HepG2 (cell line): Measurements from ENCODE around the gene POLL. TPM values are rescaled to one million over a fixed set of nuclear protein-coding genes. Genes with fewer than 3 reads are reported as not detected.

ENCODE experiments used
- ATF7 ChIP-seq, 2 experiments: fragments of 450-650 bp in 1 of 2; sonication (generic) in 1 of 2; formaldehyde crosslinking in 1 of 2; IDR thresholded peaks; 2 replicates each; pipeline versions ENCODE4 v1.4.0 to v1.6.1; 2016 to 2020; ENCODE audit warnings: antibody characterized with exemption in 1 of 2, mild to moderate bottlenecking in 1 of 2, missing genetic modification reagents in 1 of 2
- DPF2 ChIP-seq: sonication (generic); formaldehyde crosslinking; IDR thresholded peaks from 2 replicates; pipeline ENCODE4 v1.4.0; 2020; ENCODE audit warnings: mild to moderate bottlenecking, low read depth, missing genetic modification reagents, borderline replicate concordance
- MTA3 ChIP-seq: sonication (generic); formaldehyde crosslinking; IDR thresholded peaks from 2 replicates; pipeline ENCODE4 v1.4.0; 2020; ENCODE audit warnings: missing genetic modification reagents
- MYNN ChIP-seq: sonication (generic); formaldehyde crosslinking; IDR thresholded peaks from 2 replicates; pipeline ENCODE4 v1.4.0; 2020; ENCODE audit warnings: mild to moderate bottlenecking, low read depth, missing genetic modification reagents
- ONECUT2 ChIP-seq: sonication (generic); formaldehyde crosslinking; IDR thresholded peaks from 2 replicates; pipeline ENCODE4 v1.4.0; 2020; ENCODE audit warnings: missing genetic modification reagents
- PCBP2 ChIP-seq: fragments of 200-400 bp; formaldehyde crosslinking; optimal IDR thresholded peaks from 2 replicates; pipeline ENCODE3; 2018; ENCODE audit warnings: low read length, low read depth; ENCODE audit not compliant: poor library complexity, severe bottlenecking
- RBM22 ChIP-seq: fragments of 200-400 bp; formaldehyde crosslinking; optimal IDR thresholded peaks from 2 replicates; pipeline ENCODE3; 2017; ENCODE audit warnings: mild to moderate bottlenecking, low read length, moderate library complexity
- REL ChIP-seq: sonication (generic); formaldehyde crosslinking; conservative IDR thresholded peaks from 2 replicates; pipeline ENCODE4 v1.8.0; 2022; ENCODE audit warnings: mild to moderate bottlenecking, missing genetic modification reagents, moderate library complexity
- TEF ChIP-seq: sonication (generic); formaldehyde crosslinking; IDR thresholded peaks from 2 replicates; pipeline ENCODE4 v1.5.0; 2020; ENCODE audit warnings: missing genetic modification reagents
- ZBTB44 ChIP-seq: sonication (generic); formaldehyde crosslinking; IDR thresholded peaks from 2 replicates; pipeline ENCODE4 v1.4.0; 2020; ENCODE audit warnings: missing genetic modification reagents
- ZKSCAN1 ChIP-seq: fragments of 150-350 bp; IDR thresholded peaks from 2 replicates; pipeline ENCODE4 v1.6.1; 2014; ENCODE audit warnings: low read length
- ZNF136 ChIP-seq: sonication (generic); formaldehyde crosslinking; IDR thresholded peaks from 2 replicates; pipeline ENCODE4 v1.8.1; 2022; ENCODE audit warnings: low read depth, mild to moderate bottlenecking, moderate library complexity, missing genetic modification reagents
- ZNF280D ChIP-seq: sonication (generic); formaldehyde crosslinking; IDR thresholded peaks from 2 replicates; pipeline ENCODE4 v1.5.1; 2020; ENCODE audit warnings: mild to moderate bottlenecking, missing genetic modification reagents
- ZNF362 ChIP-seq: sonication (generic); formaldehyde crosslinking; IDR thresholded peaks from 2 replicates; pipeline ENCODE4 v1.4.0; 2020; ENCODE audit warnings: missing genetic modification reagents, mild to moderate bottlenecking, borderline replicate concordance
- ZNF441 ChIP-seq: sonication (generic); formaldehyde crosslinking; IDR thresholded peaks from 2 replicates; pipeline ENCODE4 v1.7.0; 2021; ENCODE audit warnings: missing genetic modification reagents, borderline replicate concordance
- ZNF549 ChIP-seq: sonication (generic); formaldehyde crosslinking; IDR thresholded peaks from 2 replicates; pipeline ENCODE4 v1.5.0; 2020; ENCODE audit warnings: missing genetic modification reagents
- ZNF552 ChIP-seq: sonication (generic); formaldehyde crosslinking; IDR thresholded peaks from 2 replicates; pipeline ENCODE4 v1.9.0; 2022; ENCODE audit warnings: missing genetic modification reagents, mild to moderate bottlenecking, borderline replicate concordance
- ZNF747 ChIP-seq: sonication (generic); formaldehyde crosslinking; IDR thresholded peaks from 2 replicates; pipeline ENCODE4 v1.8.1; 2023; ENCODE audit warnings: missing genetic modification reagents, mild to moderate bottlenecking, borderline replicate concordance
- ZNF839 ChIP-seq: sonication (generic); formaldehyde crosslinking; IDR thresholded peaks from 2 replicates; pipeline ENCODE4 v1.4.0; 2020; ENCODE audit warnings: missing genetic modification reagents, mild to moderate bottlenecking, borderline replicate concordance
- ZNF850 ChIP-seq: sonication (generic); formaldehyde crosslinking; conservative IDR thresholded peaks from 2 replicates; pipeline ENCODE4 v1.9.0; 2021; ENCODE audit warnings: mild to moderate bottlenecking, missing genetic modification reagents
- ZSCAN5A ChIP-seq: sonication (generic); formaldehyde crosslinking; IDR thresholded peaks from 2 replicates; pipeline ENCODE4 v1.8.0; 2022; ENCODE audit warnings: mild to moderate bottlenecking, missing genetic modification reagents, borderline replicate concordance
- polyA plus RNA-seq, 8 experiments: library from polyadenylated mRNA; depleted of rRNA in 3 of 8; stranded (reverse) in 7 of 8; unstranded in 1 of 8; fragments of >200 nt; fragmentation: Illumina TruSeq in 4 of 8; extraction: Trizol in 4 of 8; gene quantifications; 2 replicates each; pipeline versions ENCODE4 v1.2.1 to v1.2.3, GENCODE V29; 2011 to 2016; ENCODE audit warnings: low read depth in 4 of 8, missing spikeins in 1 of 8, mixed read lengths in 1 of 8; ENCODE audit not compliant: insufficient read depth in 1 of 8
- total RNA-seq, 5 experiments: library from RNA; depleted of rRNA; stranded (reverse); fragments of >200 nt; fragmentation: Illumina TruSeq; extraction: Trizol; gene quantifications; 2 replicates each; pipeline ENCODE4 v1.2.3, GENCODE V29; 2016; ENCODE audit warnings: low read depth in 1 of 5

POLL gene
- total and polyA plus RNA-seq, 2 of the 13 experiments (the other 11 are each of a cell fraction or from before 2014, with no cell fraction given) = 13.8 to 19.1 TPM

GRCh38 chr10:101569622-101570427, 18.2 kb downstream of the POLL start (continued):
- TF ChIP-seq ZSCAN5A (no peak), ZNF136 (no peak), MTA3 (CRISPR knock-in tag) (no peak), ZNF280D (peak; percentile 59; the same call in 1 of the 2 replicates), REL (CRISPR knock-in tag) (no peak), PCBP2 (no peak), TEF (CRISPR knock-in tag) (no peak), RBM22 (no peak), ZNF850 (CRISPR knock-in tag) (no peak), ZNF549 (CRISPR knock-in tag) (no peak), ZNF839 (no peak), ZBTB44 (CRISPR knock-in tag) (no peak), ONECUT2 (CRISPR knock-in tag) (no peak), MYNN (CRISPR knock-in tag) (no peak), ZNF552 (CRISPR knock-in tag) (no peak), ZKSCAN1 (no peak), DPF2 (CRISPR knock-in tag) (no peak), ZNF747 (CRISPR knock-in tag) (no peak), ZNF441 (CRISPR knock-in tag) (no peak), ZNF362 (CRISPR knock-in tag) (no peak), ATF7 (IDR thresholded peaks at IDR 0.05) (no peak), ATF7 (CRISPR knock-in tag; IDR thresholded peaks at IDR 0.05) (no peak)
